SK-N-DZ (cell line): ENCODE measurements around the gene PCDH8. TPM values are rescaled to one million over a fixed set of nuclear protein-coding genes. Genes with fewer than 3 reads are reported as not detected.

Source experiments
- DNase-seq: peaks from one replicate; pipeline ENCODE4 v3.0.0-alpha.2; 2015; ENCODE audit warnings: low spot score
- polyA plus RNA-seq, 2 experiments: library from polyadenylated mRNA; depleted of rRNA; stranded (reverse); fragments of >200 nt; gene quantifications; 2 replicates each; pipeline ENCODE4 v1.2.3, GENCODE V29; 2014

Gene PCDH8, protein sequence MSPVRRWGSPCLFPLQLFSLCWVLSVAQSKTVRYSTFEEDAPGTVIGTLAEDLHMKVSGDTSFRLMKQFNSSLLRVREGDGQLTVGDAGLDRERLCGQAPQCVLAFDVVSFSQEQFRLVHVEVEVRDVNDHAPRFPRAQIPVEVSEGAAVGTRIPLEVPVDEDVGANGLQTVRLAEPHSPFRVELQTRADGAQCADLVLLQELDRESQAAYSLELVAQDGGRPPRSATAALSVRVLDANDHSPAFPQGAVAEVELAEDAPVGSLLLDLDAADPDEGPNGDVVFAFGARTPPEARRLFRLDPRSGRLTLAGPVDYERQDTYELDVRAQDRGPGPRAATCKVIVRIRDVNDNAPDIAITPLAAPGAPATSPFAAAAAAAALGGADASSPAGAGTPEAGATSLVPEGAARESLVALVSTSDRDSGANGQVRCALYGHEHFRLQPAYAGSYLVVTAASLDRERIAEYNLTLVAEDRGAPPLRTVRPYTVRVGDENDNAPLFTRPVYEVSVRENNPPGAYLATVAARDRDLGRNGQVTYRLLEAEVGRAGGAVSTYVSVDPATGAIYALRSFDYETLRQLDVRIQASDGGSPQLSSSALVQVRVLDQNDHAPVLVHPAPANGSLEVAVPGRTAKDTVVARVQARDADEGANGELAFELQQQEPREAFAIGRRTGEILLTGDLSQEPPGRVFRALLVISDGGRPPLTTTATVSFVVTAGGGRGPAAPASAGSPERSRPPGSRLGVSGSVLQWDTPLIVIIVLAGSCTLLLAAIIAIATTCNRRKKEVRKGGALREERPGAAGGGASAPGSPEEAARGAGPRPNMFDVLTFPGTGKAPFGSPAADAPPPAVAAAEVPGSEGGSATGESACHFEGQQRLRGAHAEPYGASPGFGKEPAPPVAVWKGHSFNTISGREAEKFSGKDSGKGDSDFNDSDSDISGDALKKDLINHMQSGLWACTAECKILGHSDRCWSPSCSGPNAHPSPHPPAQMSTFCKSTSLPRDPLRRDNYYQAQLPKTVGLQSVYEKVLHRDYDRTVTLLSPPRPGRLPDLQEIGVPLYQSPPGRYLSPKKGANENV
- polyA plus RNA-seq (2014; cell fraction: cytosol; rRNA removed), result not detected in 2 replicates
- polyA plus RNA-seq (2014; cell fraction: nucleus; rRNA removed), result not detected in 2 replicates

DNA sequence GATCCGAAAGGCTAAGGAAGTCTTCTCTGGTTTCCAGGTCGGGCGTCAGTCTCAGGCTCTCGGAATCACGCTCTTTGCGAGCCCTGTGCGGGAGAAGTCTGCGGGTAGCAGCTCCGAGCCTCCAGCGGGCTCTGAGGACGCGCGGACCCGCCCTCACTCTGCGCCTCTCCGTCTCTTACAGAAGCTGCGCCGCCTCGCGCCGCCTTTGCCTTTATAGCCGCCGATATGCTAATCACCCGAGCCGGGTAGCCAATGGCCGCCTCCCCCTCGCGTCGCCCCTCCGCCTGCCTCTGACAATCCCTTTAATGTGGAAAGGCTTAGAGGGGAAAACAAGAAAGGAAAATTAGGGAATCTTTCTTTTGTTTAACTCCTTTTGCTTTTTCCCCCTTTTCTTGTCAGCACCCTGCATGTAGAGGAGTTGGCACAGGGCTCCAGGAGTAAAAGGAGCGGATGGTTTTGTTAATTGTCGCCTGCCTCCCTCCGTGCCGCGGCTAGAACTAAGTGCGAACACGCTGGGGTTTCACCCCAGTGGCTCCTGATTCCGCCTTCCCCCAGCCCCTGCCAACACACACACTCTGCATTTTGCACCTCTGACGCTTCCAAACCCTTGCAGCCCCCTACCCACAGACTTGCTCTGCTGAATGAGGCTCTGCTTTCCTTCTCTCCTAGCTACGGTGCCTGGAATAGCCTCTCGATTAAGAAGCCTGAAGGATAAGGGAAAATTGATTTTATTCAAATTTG lies at the start of gene PCDH8:
Gene PCDH8 (minus strand): TSS at position 186 of the 741 bp plus-strand sequence. CDS start 204 bp downstream, outside the sequence.
- DNase-seq, result peak; percentile 80

- DNase-seq, result no peak
Measured at GRCh38 chr13:52896827-52897659, 48.6 kb upstream of the PCDH8 start.

DNA sequence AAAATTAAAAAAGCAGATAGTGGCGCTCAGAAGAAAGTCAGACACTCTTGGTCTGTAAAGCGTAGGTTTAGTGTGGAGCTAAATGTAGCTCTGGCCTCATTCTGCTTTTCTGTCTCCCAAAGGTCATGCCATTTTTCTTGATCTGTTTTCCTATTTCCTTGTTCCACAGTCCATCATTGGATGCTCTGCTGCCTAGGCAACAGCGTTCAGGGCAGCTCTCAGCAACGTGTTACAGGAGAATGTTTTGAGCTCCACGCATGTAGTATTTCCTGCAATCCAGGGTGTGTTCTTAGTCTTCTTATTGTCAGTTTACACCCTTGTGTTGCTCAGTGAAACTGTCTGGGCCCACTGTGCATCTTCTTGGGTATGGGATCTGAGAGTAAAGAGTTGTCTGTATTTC lies 46.0 kb upstream of the PCDH8 start:
- DNase-seq, result no peak

DNA sequence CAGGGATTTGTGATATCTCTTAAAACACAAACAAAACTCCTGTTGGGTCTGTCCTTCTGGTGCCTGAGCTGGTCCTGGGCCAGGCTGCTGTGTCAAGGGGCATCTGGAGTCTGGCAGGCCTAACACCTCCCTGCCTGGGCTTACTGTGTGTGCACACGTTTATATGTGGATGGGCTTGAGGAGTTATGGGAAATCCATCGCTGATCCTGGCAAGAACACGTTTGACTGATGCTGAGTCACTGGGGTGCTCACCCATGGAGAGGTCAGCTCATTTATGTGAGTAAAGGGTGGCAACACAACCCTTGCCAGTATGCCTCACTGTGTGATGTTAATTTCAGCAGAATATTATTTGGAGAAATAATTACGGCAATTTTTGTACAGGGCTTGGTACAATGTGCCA lies 44.5 kb upstream of the PCDH8 start:
- DNase-seq, result no peak

DNA sequence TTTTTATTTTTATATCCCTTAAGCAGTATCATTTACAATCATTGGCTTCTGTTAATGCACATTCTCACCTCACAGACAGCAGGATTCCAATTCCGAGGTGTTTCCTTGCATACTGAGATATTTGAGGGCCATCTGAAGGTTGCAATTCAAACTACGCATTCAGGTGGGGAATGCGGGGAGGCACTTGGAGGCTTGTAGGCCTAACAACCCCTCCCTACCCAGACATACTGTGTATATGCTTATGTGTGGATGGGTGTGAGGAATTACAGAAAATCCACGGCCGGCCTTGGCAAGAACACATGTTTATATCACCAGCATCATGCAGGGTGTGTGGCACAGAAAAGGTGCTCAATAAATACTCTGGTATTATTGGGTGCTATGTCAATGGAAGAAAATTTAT lies 43.3 kb upstream of the PCDH8 start:
- DNase-seq, result no peak

DNA sequence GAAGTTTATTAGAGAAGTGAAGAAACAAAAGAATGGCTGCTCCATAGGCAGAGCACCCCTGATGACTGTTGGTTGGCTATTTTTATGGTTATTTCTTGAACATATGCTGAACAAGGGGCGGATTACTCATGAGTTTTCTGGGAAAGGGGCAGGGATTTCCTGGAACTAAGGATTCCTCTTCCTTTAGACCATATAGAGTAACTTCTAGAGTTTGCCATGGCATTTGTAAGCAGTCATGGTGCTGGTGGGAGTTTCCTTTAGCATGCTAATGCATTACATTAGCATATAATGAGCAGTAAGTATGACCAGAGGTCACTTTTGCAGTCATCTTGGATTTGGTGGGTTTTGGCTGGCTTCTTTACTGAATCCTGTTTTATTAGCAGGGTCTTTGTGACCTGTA lies 38.7 kb upstream of the PCDH8 start:
- DNase-seq, result no peak

- no peak for DNase-seq
Measured at GRCh38 chr13:52885141-52885540, 36.7 kb upstream of the PCDH8 start.

- DNase-seq, result no peak
Measured at GRCh38 chr13:52884429-52885010, 36.1 kb upstream of the PCDH8 start.

DNA sequence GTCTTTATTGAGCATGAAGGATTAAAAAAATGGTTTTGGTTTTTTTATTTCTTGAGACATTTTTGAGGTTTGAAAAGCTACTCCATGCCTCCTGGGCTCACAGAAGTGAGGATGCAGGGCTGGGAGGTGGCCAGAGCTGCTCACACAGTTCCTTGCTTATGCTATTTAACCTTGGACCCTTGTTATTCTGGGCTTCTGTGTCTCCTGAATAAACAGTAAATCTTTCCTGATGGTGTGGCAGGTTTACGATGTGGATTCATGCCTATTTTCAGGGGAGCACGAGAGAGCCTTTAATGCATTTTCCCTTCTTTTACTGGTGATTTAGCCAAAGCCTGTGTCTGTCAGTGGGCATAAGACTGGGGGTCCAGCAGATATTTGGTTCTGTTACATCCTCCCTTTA lies 34.3 kb upstream of the PCDH8 start:
- no peak for DNase-seq

DNA sequence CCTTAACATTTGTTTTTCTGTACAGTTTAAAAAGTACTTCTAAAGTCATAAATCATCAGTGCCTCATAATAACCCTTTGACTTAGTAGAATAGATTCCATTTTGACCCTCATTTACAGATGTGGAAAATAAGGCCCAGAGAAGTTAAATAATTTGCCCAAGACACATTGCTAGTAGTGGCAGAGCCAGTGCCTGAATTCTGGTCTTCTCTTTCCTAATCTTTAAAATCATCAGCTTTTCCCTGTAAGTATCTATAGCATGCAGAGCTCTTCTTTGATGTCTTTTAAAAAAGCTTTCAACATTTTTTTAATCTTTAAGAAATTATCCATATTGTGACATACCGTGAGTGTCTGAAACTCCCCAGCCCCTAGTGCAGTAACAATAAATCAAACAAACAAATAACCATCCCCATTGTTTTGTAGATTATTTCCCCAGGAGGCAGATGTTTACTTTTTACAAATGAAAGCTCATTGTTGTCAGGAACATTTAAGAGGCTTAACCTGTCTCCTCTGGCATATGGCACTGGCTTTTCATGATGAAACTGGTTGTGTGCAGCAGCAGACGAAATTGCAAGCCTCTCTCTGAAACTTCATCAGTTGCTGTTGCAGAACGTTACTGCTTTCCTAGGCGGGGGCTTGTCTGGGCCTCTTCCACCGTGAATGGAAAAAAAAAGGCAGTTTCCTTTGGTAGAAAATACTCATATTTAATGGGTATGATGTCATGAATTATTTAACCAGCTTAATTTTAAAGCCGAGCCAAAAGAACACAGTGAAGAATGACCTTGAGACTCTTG lies 31.7 kb upstream of the PCDH8 start:
- no peak for DNase-seq

GRCh38 chr13:52878831-52879230 lies 30.4 kb upstream of the PCDH8 start:
- no peak for DNase-seq

DNA sequence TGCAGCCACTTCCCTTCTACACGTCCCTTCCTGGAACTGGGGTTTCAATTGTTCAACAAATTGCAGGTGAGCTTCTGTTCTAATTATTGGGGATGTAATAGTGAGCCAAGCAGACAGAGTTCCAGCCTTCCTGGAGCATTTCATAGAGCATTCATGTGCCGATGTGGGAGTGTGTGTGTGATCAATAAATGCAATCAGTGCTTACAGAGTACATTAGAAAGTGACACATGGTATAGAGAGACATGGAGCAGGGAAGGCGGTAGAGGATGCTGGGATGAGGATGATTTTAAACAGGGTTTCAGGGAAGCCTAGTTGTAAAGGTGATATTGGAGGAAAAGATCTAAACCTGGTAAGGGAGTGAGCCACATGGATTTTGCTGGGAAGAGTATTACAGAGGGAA lies 21.7 kb upstream of the PCDH8 start:
- DNase-seq, result no peak

DNA sequence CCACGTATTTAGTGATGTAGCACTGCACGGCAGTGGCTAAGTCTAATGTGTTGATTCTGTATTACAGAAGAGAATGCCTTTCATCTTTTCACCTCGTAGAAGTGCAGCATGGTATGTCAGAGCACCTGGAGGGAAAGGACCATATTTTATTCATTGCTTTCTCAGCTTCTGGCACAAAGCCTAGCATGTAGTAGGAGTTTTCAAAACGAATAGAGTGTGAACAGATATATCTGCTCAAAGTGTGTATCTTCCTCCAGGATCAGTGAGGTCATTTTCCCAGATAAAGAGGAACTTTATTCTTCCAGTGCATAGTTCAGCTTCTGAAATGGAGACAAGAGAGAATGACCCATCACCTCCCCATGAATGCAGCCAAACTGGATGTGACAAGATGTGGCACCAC lies 21.2 kb upstream of the PCDH8 start:
- no peak for DNase-seq

DNA sequence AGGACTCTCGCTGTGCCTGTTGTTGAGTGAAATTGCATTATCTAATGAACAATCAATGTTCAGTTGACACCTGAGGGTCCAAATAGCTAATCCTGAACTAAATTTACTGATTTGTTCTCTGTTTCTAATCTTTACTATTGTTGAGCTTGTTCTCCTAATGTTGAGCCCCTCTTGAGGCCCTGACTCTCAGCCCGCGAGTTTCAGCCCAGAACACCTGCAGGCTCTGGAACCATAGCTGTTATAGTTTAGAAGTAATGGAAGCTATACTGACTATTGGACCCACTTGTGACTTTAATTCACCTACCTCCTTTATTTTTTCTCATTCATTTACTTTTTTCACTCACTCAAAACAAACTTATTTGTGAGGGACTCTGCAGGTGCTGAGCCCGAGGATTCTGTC lies 20.6 kb upstream of the PCDH8 start:
- no peak for DNase-seq

DNA sequence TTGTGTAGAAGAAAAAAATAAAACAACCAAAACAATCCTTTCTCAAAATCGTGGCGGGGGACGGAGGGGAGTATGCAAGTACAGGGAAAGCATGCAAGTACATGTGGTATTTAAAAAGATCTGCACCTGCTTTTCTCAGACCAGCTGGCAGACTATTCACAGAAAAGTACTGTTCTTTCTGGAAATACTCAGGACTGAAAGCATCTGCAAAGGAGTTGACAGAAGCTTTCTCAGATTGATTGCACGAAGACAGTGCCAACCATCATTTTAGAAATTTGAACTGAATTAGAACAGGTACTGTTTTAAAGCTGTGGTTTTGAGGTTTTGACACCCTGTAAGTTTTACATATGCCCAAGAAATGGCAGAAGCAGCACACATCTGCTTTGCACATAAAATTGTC lies 19.8 kb upstream of the PCDH8 start:
- DNase-seq, result no peak

GRCh38 chr13:52864941-52865340 lies 16.5 kb upstream of the PCDH8 start:
- no peak for DNase-seq

GRCh38 chr13:52862358-52863206 lies 14.1 kb upstream of the PCDH8 start:
- DNase-seq, result no peak

DNA sequence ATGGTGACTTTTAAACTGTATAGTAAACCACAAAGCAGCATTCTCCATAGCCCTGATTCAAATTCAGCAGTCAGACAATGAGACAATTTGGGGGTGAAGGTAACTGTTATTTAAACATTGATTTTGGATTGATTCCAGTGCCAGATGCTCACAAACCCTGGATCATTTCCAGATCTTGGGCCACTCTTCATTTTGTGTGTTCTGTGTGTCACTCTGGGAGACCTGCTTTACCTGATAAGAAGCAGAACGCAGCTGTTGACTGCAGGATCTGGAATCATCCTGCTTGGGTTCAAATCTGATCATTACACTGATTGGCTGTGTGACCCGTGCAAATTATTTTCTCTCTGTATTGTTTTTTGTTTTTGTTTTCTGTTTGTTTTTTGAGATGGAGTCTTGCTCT lies 4.0 kb upstream of the PCDH8 start:
- peak; percentile 29 for DNase-seq
